ENCODE measurements around the gene CNPY3.

DNA sequence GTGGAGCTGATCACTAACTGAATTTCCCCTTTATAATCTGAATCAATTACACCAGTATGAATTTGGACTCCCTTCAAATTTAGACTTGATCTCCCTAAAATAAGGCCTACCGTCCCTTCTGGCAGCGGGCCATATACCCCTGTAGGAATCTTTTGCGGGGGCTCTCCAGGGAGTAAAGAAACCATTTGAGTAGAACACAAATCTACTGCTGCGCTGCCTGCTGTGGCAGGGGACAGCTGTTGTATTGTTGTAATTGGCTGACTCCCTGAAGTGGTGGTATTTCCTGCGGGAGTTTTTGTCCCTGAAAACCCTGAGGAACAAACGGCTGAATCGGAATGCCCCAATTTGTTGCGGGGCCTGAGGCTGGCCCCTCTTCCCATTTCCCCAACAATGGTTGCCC, 29.4 kb upstream of the CNPY3 start:
- TF ChIP-seq POLR2AphosphoS5 (IDR thresholded peaks at IDR 0.05), result no peak
- TF ChIP-seq, protein P1, sequence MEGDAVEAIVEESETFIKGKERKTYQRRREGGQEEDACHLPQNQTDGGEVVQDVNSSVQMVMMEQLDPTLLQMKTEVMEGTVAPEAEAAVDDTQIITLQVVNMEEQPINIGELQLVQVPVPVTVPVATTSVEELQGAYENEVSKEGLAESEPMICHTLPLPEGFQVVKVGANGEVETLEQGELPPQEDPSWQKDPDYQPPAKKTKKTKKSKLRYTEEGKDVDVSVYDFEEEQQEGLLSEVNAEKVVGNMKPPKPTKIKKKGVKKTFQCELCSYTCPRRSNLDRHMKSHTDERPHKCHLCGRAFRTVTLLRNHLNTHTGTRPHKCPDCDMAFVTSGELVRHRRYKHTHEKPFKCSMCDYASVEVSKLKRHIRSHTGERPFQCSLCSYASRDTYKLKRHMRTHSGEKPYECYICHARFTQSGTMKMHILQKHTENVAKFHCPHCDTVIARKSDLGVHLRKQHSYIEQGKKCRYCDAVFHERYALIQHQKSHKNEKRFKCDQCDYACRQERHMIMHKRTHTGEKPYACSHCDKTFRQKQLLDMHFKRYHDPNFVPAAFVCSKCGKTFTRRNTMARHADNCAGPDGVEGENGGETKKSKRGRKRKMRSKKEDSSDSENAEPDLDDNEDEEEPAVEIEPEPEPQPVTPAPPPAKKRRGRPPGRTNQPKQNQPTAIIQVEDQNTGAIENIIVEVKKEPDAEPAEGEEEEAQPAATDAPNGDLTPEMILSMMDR (IDR thresholded peaks at IDR 0.05), result no peak

All from transverse colon (tissue), 4 donors.